B cell (primary cell): ENCODE data around the gene TOX2. TPM values are rescaled to one million over a fixed set of nuclear protein-coding genes. Genes with fewer than 3 reads are reported as not detected.

Source experiments
- ATAC-seq: fragments of 200-7000 bp; cut with Tn5 transposase; one replicate; pipeline ENCODE4 v1.10.0; 2021; ENCODE audit warnings: low read depth, mild to moderate bottlenecking, moderate number of reproducible peaks, moderate library complexity
- CTCF ChIA-PET: fragments of 350-600 bp; sonication (Branson Sonifier 250); formaldehyde crosslinking; loops from one replicate; lab custom pipeline; 2021; ENCODE audit warnings: antibody characterized with exemption, inconsistent platforms; lab: Charles Lee
- POLR2A ChIA-PET: fragments of 350-600 bp; sonication (Branson Sonifier 250); formaldehyde crosslinking; loops from one replicate; lab custom pipeline; 2021; ENCODE audit warnings: antibody characterized with exemption; lab: Charles Lee
- DNase-seq: peaks from one replicate; pipeline ENCODE4 v3.0.0; 2013
- H2AFZ ChIP-seq: 2 replicates; pipeline ENCODE4 v1.6.1; 2012; ENCODE audit warnings: mild to moderate bottlenecking, low read depth, low read length; ENCODE audit not compliant: insufficient read depth, poor library complexity, severe bottlenecking
- H3K27ac ChIP-seq, 2 donors: 1 replicate in 1 of 2; 2 replicates in 1 of 2; pipeline ENCODE4 v1.5.1; 2012 to 2013; ENCODE audit warnings: low read length in 2 of 2, mild to moderate bottlenecking in 2 of 2, moderate library complexity in 1 of 2
- H3K27me3 ChIP-seq, 4 experiments: fragments of 200-600 bp in 1 of 4; sonication (generic) in 1 of 4; replicated peaks in 1 of 4; 1 replicate in 2 of 4; 2 replicates in 2 of 4; pipeline versions ENCODE4 v1.6.1 to v1.7.0; 2013 to 2016; ENCODE audit warnings: low read length in 3 of 4, mild to moderate bottlenecking in 2 of 4, mixed read lengths in 1 of 4, moderate library complexity in 1 of 4; ENCODE audit not compliant: insufficient read depth in 4 of 4, control insufficient read depth in 3 of 4; ENCODE audit errors: control extremely low read depth in 1 of 4
- H3K36me3 ChIP-seq, 2 experiments: replicated peaks in 1 of 2; 1 replicate in 1 of 2; 2 replicates in 1 of 2; pipeline versions ENCODE4 v1.6.1 to v1.7.1; 2013; ENCODE audit warnings: low read length in 1 of 2; ENCODE audit not compliant: insufficient read depth in 2 of 2, control insufficient read depth in 1 of 2; ENCODE audit errors: control extremely low read depth in 1 of 2, extremely low read depth in 1 of 2
- H3K4me1 ChIP-seq, 2 donors: fragments of 200-600 bp in 1 of 2; sonication (generic) in 1 of 2; 1 replicate in 1 of 2; 2 replicates in 1 of 2; pipeline versions ENCODE4 v1.5.1 to v1.6.1; 2013 to 2017; ENCODE audit warnings: low read length in 2 of 2; ENCODE audit not compliant: control insufficient read depth in 2 of 2, insufficient read depth in 2 of 2
- H3K4me2 ChIP-seq: replicated peaks from 2 replicates; pipeline ENCODE3; 2012; ENCODE audit warnings: mild to moderate bottlenecking, low read depth, low read length; ENCODE audit not compliant: poor library complexity, severe bottlenecking
- H3K4me3 ChIP-seq, 5 experiments: fragments of 200-600 bp in 1 of 5; sonication (generic) in 1 of 5; 1 replicate in 3 of 5; 2 replicates in 2 of 5; pipeline versions ENCODE4 v1.5.1 to v1.7.0; 2011 to 2016; ENCODE audit warnings: low read length in 4 of 5, mild to moderate bottlenecking in 4 of 5, low read depth in 2 of 5, control low read depth in 1 of 5, moderate library complexity in 1 of 5; ENCODE audit not compliant: insufficient read depth in 1 of 5; ENCODE audit errors: control extremely low read depth in 1 of 5, extremely low read depth in 1 of 5
- H3K79me2 ChIP-seq: fragments of 200-600 bp; sonication (generic); one replicate; pipeline ENCODE4 v1.6.0; 2016; ENCODE audit warnings: low read length; ENCODE audit not compliant: control insufficient read depth, insufficient read depth
- H3K9ac ChIP-seq: fragments of 200-600 bp; sonication (generic); 2 replicates; pipeline ENCODE4 v1.6.1; 2017; ENCODE audit warnings: mild to moderate bottlenecking, low read length, moderate library complexity
- H3K9me3 ChIP-seq, 3 donors: one replicate each; pipeline versions ENCODE4 v1.6.1 to v1.7.1; 2013; ENCODE audit warnings: low read length in 2 of 3; ENCODE audit not compliant: control insufficient read depth in 2 of 3, insufficient read depth in 1 of 3; ENCODE audit errors: control extremely low read depth in 1 of 3
- H4K20me1 ChIP-seq: 2 replicates; pipeline ENCODE4 v1.6.0; 2012; ENCODE audit warnings: mild to moderate bottlenecking, low read length; ENCODE audit not compliant: insufficient read depth, control insufficient read depth, poor library complexity, severe bottlenecking
- H3K27ac Mint-ChIP-seq: one replicate; pipeline ENCODE4 v1.8.0; 2021; ENCODE audit warnings: mixed read lengths
- H3K27me3 Mint-ChIP-seq: one replicate; pipeline ENCODE4 v1.8.0; 2021; ENCODE audit warnings: mixed read lengths
- H3K4me1 Mint-ChIP-seq: one replicate; pipeline ENCODE4 v1.8.0; 2021; ENCODE audit warnings: mixed read lengths
- H3K4me3 Mint-ChIP-seq: one replicate; pipeline ENCODE4 v1.8.0; 2021; ENCODE audit warnings: mixed read lengths
- H3K9me3 Mint-ChIP-seq: one replicate; pipeline ENCODE4 v1.8.0; 2022; ENCODE audit warnings: mixed read lengths; ENCODE audit not compliant: insufficient read depth
- CTCF ChIP-seq: fragments of 200-600 bp; IDR thresholded peaks from one replicate; pipeline ENCODE4 v1.8.0; 2022; ENCODE audit warnings: antibody characterized with exemption, mild to moderate bottlenecking
- EZH2 ChIP-seq: IDR thresholded peaks from 2 replicates; pipeline ENCODE4 v1.6.1; 2012; ENCODE audit warnings: borderline replicate concordance, low read depth, mild to moderate bottlenecking, moderate library complexity, low read length; ENCODE audit not compliant: insufficient read depth, poor library complexity, severe bottlenecking
- WGBS: methylation state at CpG from one replicate; pipeline ENCODE4 v1.1.5; 2013; ENCODE audit warnings: missing lambda C conversion rate; ENCODE audit not compliant: insufficient coverage; 5-methylcytosine and 5-hydroxymethylcytosine counted together
- intact Hi-C: fragments of 100-400 bp; cut with micrococcal nuclease; formaldehyde crosslinking; loops from one replicate; pipeline ENCODE4 v1.10.0; 2022
- polyA plus RNA-seq: library from polyadenylated mRNA; depleted of rRNA; stranded (reverse); fragments of >200 nt; gene quantifications from 2 replicates; pipeline ENCODE4 v1.2.3, GENCODE V29; 2012
- total RNA-seq, 2 donors: library from RNA; stranded (reverse); fragments of 120-200 nt in 1 of 2; gene quantifications; 1 replicate in 1 of 2; 2 replicates in 1 of 2; pipeline versions ENCODE4 v1.2.3 to v1.2.4, GENCODE V29; 2013 to 2022

TOX2 gene
- total and polyA plus RNA-seq, 2 donors (not counting 1 experiment from before 2014, with no cell fraction given), result 1.2 to 4.1 TPM

- Histone ChIP-seq H3K36me3 (no peaks in the 10 kb centered on the region), H2AFZ (no peak overlapping the region), H3K4me1 (no peaks in the 10 kb centered on the region), H4K20me1 (no peaks in the 10 kb centered on the region), H3K79me2 (no peaks in the 10 kb centered on the region), H3K9ac (no peak overlapping the region), H3K9me3 (peaks cover 0 to 4% (median 0%) of the 10 kb centered on the region in 3 donors), H3K27ac (no peak overlapping the region), H3K4me3 (no peak overlapping the region), H3K4me2 (no peak overlapping the region), H3K27me3 (peaks cover 0 to 4% (median 2%) of the 10 kb centered on the region in 4 experiments)
- Mint-ChIP-seq H3K4me1 (no peaks in the 10 kb centered on the region), H3K9me3 (no peaks in the 10 kb centered on the region), H3K27ac (no peak overlapping the region), H3K4me3 (no peak overlapping the region), H3K27me3 (peaks cover 12% of the 10 kb centered on the region)
- DNase-seq (no peak), ATAC-seq (no peak)
- POLR2A ChIA-PET, result no interaction called here
- intact Hi-C loops, result no loop called here
- no peak for TF ChIP-seq CTCF
- TF ChIP-seq EZH2, result no peak
- 88% methylated on average over 7 of the region's 15 CpGs for WGBS
- CTCF ChIA-PET, result no interaction called here
Observed at GRCh38 chr20:44087051-44087856, 172.6 kb downstream of the TOX2 start.

- H3K9ac ChIP-seq, result no peak overlapping the region
- POLR2A ChIA-PET, result no interaction called here
- peaks cover 12% of the 10 kb centered on the region for H3K27me3 Mint-ChIP-seq
- no peak overlapping the region for H3K4me3 ChIP-seq
- H3K27me3 ChIP-seq, result peaks cover 0 to 4% (median 2%) of the 10 kb centered on the region in 4 experiments
- 83% methylated on average over 3 of the region's 4 CpGs for WGBS
- no peaks in the 10 kb centered on the region for H3K9me3 Mint-ChIP-seq
- H3K27ac ChIP-seq, result no peak overlapping the region
- no peak overlapping the region for H3K4me3 Mint-ChIP-seq
- H3K27ac Mint-ChIP-seq, result no peak overlapping the region
- no peak overlapping the region for H3K4me2 ChIP-seq
- H3K79me2 ChIP-seq, result no peaks in the 10 kb centered on the region
- H3K4me1 Mint-ChIP-seq, result no peaks in the 10 kb centered on the region
- H3K36me3 ChIP-seq, result no peaks in the 10 kb centered on the region
- H2AFZ ChIP-seq, result no peak overlapping the region
- no peaks in the 10 kb centered on the region for H3K4me1 ChIP-seq
- DNase-seq, result no peak
- ATAC-seq, result no peak
- peaks cover 0 to 4% (median 0%) of the 10 kb centered on the region in 3 donors for H3K9me3 ChIP-seq
- CTCF ChIA-PET, result no interaction called here
- H4K20me1 ChIP-seq, result no peaks in the 10 kb centered on the region
- no peak for TF ChIP-seq CTCF
- TF ChIP-seq EZH2, result no peak
- intact Hi-C loops, result no loop called here
Observed at GRCh38 chr20:44087857-44088120, 173.1 kb downstream of the TOX2 start.
